Measurements from ENCODE around the gene KIF26B. TPM values are rescaled to one million over a fixed set of nuclear protein-coding genes. Genes with fewer than 3 reads are reported as not detected.

The KIF26B gene
- total and polyA plus RNA-seq, 10 of the 15 experiments (the other 5 are each of a cell fraction or from before 2014, with no cell fraction given) = 0.35 to 11.6 (median 2.2) TPM

GRCh38 chr1:245530937-245531336, 376.2 kb downstream of the KIF26B start (continued):
- TF ChIP-seq ETV6 (conservative IDR thresholded peaks at IDR 0.05 in 1 of 2, IDR thresholded peaks at IDR 0.05 in 1 of 2; ENCODE audit: borderline replicate concordance in 1 of 2, low read depth in 1 of 2) (no peak), NR2C2 (IDR thresholded peaks at IDR 0.05; ENCODE audit: borderline replicate concordance, control insufficient read depth, insufficient read length, low read depth) (no peak), ESRRA (IDR thresholded peaks at IDR 0.05; ENCODE audit: low read length) (no peak), SP1 (IDR thresholded peaks at IDR 0.05; ENCODE audit: low read depth, low read length) (no peak), FOXM1 (IDR thresholded peaks at IDR 0.05; ENCODE audit: low read depth, low read length) (no peak), ATF2 (IDR thresholded peaks at IDR 0.05; ENCODE audit: low read length) (no peak), MLLT1 (IDR thresholded peaks at IDR 0.05) (no peak), BCL11A (IDR thresholded peaks at IDR 0.05; ENCODE audit: low read depth, low read length) (no peak)

GRCh38 chr1:245537992-245538391, 383.2 kb downstream of the KIF26B start:
- no peak overlapping the region for H3K4me3 ChIP-seq
- DNase-seq (ENCODE audit: low read depth, low spot score) (no peak), ATAC-seq (no peak), FAIRE-seq (no peak)
- no peaks in the 10 kb centered on the region; a peak in 1 of 4 replicates for H3K27me3 ChIP-seq (replicated peaks in 1 of 2; ENCODE audit: control insufficient read depth in 2 of 2, insufficient read depth in 2 of 2, low read length in 1 of 2)
- intact Hi-C loops (cut with micrococcal nuclease; ENCODE audit: unreplicated experiment) (no loop called here), in situ Hi-C loops (cut with MboI) (no loop called here)
- H2AFZ ChIP-seq (ENCODE audit: control insufficient read depth, low read depth, low read length) = no peak overlapping the region
- ChIA-PET SMC1A (ENCODE audit: uncharacterized antibody, unreplicated experiment) (no interaction called here), POLR2A (no interaction called here), RAD21 (ENCODE audit: unreplicated experiment) (no interaction called here), CTCF (no interaction called here)
- no peaks in the 10 kb centered on the region for H3K4me1 ChIP-seq (ENCODE audit: control insufficient read depth, insufficient read depth, low read length)
- H3K36me3 ChIP-seq (ENCODE audit: control insufficient read depth in 2 of 2, insufficient read depth in 2 of 2, low read length in 1 of 2) = no peaks in the 10 kb centered on the region
- no TSS peak for BruUV-seq (replicated peaks)
- no peak overlapping the region for H3K9ac ChIP-seq (ENCODE audit: control insufficient read depth, insufficient read depth, low read length)
- no peak overlapping the region for H3K27ac ChIP-seq (ENCODE audit: control insufficient read depth, insufficient read depth)
- no peaks in the 10 kb centered on the region for H3K79me2 ChIP-seq (ENCODE audit: control insufficient read depth, insufficient read depth, low read length)
- 11% methylated on average over 3 of the region's 3 CpGs for WGBS (ENCODE audit: insufficient coverage, insufficient replicate concordance, low lambda C conversion rate, missing lambda C conversion rate)
- no peaks in the 10 kb centered on the region for H3K9me3 ChIP-seq (replicated peaks; ENCODE audit: control insufficient read depth, insufficient read depth, low read length)
- H3K4me2 ChIP-seq (ENCODE audit: control insufficient read depth, insufficient read depth) = no peak overlapping the region
- H4K20me1 ChIP-seq (ENCODE audit: control insufficient read depth, insufficient read depth) = no peaks in the 10 kb centered on the region
- TF ChIP-seq CREM (IDR thresholded peaks at IDR 0.05; ENCODE audit: low read depth) (no peak), ZNF687 (IDR thresholded peaks at IDR 0.05) (no peak), EGR1 (IDR thresholded peaks at IDR 0.05; ENCODE audit: borderline replicate concordance in 1 of 2, low read depth in 2 of 2, low read length in 2 of 2) (no peak), SIN3A (IDR thresholded peaks at IDR 0.05; ENCODE audit: low read depth, low read length) (no peak), STAT1 (conservative IDR thresholded peaks at IDR 0.05) (no peak)
